Measurements from ENCODE around the gene HMGA1.

Gene HMGA1

DNA sequence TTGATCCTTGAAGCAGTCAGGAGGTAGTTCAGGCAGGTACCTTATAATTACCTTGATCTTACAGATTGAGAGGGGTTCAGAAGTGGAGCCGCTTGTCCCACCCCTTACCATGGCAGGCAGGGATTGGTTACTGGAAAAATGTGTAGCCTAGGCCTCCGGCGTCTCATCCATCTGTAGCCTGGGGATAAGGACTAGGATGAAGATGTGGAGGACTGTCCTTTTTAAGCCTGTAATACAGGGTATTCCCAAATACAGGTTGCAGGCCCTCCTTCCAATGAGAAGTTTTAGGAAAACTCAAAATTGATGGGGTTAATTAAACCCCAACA, 2.8 kb downstream of the HMGA1 start:
- TF ChIP-seq FOXP2 (optimal IDR thresholded peaks at IDR 0.05; ENCODE audit: borderline replicate concordance, extremely low read depth, extremely low read length, insufficient read depth) = no peak
- no peak for TF ChIP-seq TAF1 (IDR thresholded peaks at IDR 0.05; ENCODE audit: borderline replicate concordance, insufficient read depth, low read length)
- TF ChIP-seq, protein P1, sequence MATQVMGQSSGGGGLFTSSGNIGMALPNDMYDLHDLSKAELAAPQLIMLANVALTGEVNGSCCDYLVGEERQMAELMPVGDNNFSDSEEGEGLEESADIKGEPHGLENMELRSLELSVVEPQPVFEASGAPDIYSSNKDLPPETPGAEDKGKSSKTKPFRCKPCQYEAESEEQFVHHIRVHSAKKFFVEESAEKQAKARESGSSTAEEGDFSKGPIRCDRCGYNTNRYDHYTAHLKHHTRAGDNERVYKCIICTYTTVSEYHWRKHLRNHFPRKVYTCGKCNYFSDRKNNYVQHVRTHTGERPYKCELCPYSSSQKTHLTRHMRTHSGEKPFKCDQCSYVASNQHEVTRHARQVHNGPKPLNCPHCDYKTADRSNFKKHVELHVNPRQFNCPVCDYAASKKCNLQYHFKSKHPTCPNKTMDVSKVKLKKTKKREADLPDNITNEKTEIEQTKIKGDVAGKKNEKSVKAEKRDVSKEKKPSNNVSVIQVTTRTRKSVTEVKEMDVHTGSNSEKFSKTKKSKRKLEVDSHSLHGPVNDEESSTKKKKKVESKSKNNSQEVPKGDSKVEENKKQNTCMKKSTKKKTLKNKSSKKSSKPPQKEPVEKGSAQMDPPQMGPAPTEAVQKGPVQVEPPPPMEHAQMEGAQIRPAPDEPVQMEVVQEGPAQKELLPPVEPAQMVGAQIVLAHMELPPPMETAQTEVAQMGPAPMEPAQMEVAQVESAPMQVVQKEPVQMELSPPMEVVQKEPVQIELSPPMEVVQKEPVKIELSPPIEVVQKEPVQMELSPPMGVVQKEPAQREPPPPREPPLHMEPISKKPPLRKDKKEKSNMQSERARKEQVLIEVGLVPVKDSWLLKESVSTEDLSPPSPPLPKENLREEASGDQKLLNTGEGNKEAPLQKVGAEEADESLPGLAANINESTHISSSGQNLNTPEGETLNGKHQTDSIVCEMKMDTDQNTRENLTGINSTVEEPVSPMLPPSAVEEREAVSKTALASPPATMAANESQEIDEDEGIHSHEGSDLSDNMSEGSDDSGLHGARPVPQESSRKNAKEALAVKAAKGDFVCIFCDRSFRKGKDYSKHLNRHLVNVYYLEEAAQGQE (IDR thresholded peaks at IDR 0.05; ENCODE audit: insufficient read depth in 1 of 2, low read depth in 2 of 2, low read length in 2 of 2) = no peak
- TF ChIP-seq SIN3A (IDR thresholded peaks at IDR 0.05; ENCODE audit: borderline replicate concordance, insufficient read depth, low read length) = no peak
- no peak for TF ChIP-seq POLR2AphosphoS5 (IDR thresholded peaks at IDR 0.05; ENCODE audit: low read depth, low read length)

DNA sequence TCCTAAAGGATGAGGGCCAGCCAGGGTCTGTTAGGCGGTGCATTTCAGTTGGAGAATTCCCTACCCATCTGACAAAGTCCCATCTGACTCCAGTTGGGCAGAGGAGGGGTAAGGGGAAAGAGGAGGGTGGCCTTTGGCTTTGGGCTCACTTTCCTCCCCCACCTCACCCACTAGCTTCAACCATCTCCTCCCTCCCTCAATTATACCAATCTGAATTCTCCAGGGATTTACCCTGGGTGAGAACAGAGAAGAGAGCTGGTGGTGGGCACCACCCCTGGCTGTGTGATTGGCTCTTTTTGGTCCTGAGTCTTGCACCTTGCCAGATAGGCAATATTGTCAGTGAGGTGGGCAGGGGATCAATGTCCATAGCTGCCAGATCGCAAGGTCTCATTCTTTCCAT, 3.2 kb downstream of the HMGA1 start:
- TF ChIP-seq SIN3A (IDR thresholded peaks at IDR 0.05; ENCODE audit: borderline replicate concordance, insufficient read depth, low read length) (no peak), FOXP2 (optimal IDR thresholded peaks at IDR 0.05; ENCODE audit: borderline replicate concordance, extremely low read depth, extremely low read length, insufficient read depth) (no peak), POLR2AphosphoS5 (IDR thresholded peaks at IDR 0.05; ENCODE audit: low read depth, low read length) (no peak), TAF1 (IDR thresholded peaks at IDR 0.05; ENCODE audit: borderline replicate concordance, insufficient read depth, low read length) (no peak)
- TF ChIP-seq, protein P1 (IDR thresholded peaks at IDR 0.05; ENCODE audit: insufficient read depth in 1 of 2, low read depth in 2 of 2, low read length in 2 of 2) = no peak

DNA sequence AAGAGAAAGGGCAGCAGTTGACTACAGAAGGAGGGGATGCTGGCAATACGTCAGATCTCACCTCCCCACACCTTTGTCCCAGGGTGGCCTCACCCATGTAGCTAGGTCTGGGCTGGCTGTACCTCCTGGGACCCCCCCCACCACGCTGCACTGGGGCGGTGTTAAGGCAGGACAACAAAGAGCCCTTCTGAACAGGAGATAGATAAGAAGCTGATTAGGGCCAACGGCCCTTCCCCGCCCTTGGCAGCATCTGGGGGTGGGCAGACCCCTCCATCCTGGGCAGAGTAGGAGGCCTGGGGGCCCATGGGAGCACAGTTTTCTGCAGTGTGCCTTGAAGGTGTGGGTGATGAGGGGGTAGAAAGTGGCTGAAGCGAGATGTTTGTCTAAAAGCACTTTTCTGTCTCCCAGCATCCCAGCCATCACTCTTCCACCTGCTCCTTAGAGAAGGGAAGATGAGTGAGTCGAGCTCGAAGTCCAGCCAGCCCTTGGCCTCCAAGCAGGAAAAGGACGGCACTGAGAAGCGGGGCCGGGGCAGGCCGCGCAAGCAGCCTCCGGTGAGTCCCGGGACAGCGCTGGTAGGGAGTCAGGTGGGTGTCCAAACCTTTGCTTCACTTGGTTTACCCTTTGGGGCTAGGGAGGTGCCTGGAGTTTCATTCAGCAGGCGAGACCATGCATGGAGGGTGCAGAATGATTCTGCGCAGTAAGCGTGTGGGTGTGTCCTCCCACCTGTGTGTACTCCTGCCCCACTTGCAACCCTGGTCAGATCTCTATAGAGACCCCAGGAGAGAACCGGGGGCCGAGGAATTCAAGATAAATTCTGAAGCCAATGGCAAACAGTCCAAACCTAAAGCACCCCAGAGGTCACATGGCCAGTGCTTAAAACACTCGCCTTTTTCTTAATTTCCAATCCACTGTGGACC, 3.9 kb downstream of the HMGA1 start:
- no peak for TF ChIP-seq FOXP2 (optimal IDR thresholded peaks at IDR 0.05; ENCODE audit: borderline replicate concordance, extremely low read depth, extremely low read length, insufficient read depth)
- TF ChIP-seq SIN3A (IDR thresholded peaks at IDR 0.05; ENCODE audit: borderline replicate concordance, insufficient read depth, low read length) = no peak
- TF ChIP-seq, protein P1 (IDR thresholded peaks at IDR 0.05; ENCODE audit: insufficient read depth in 1 of 2, low read depth in 2 of 2, low read length in 2 of 2) = no peak
- no peak for TF ChIP-seq POLR2AphosphoS5 (IDR thresholded peaks at IDR 0.05; ENCODE audit: low read depth, low read length)
- no peak for TF ChIP-seq TAF1 (IDR thresholded peaks at IDR 0.05; ENCODE audit: borderline replicate concordance, insufficient read depth, low read length)

DNA sequence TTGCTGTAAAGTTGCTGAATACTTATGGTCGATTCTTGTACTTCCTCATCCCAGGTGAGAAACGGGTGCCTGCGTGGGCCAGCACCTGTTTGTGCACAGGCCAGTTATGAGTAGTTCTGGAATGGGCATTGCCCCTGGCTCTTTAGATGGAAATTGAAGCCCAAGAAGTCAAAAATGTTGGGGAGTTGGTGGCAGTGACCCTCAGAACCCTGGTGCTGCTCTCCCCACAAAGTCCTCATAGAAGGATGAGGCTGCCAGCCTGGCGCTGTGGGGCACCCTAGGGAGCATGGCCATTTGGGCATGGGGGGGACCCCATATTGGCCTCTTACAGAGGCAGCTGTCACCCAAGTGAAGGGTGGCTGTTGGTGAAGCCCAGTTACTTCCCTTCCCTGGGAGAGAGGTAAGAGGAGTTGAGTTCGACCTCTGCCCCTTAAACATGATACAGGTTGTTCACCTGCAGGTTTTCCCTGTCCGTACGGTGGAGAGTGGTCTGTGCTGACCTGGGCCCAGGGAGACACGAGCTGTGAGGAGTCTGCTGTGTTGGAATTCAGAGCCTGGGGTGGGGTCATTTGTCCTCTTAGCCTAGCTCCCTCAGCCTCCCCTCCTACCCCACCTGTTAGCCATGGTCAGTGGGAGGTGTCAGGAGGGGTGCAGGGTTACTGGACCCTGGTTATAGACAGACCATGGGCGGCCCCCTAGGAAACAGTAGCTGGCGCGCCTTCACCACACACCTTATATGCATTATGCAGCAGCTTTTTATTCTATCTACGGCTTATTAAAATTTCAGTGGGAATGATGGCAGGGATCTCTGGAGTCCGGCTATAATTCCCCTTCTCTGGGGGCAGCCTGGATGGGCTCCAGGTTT, 4.9 kb downstream of the HMGA1 start:
- TF ChIP-seq, protein P1 (IDR thresholded peaks at IDR 0.05; ENCODE audit: insufficient read depth in 1 of 2, low read depth in 2 of 2, low read length in 2 of 2) = no peak
- TF ChIP-seq TAF1 (IDR thresholded peaks at IDR 0.05; ENCODE audit: borderline replicate concordance, insufficient read depth, low read length) (no peak), SIN3A (IDR thresholded peaks at IDR 0.05; ENCODE audit: borderline replicate concordance, insufficient read depth, low read length) (no peak), FOXP2 (optimal IDR thresholded peaks at IDR 0.05; ENCODE audit: borderline replicate concordance, extremely low read depth, extremely low read length, insufficient read depth) (no peak), POLR2AphosphoS5 (IDR thresholded peaks at IDR 0.05; ENCODE audit: low read depth, low read length) (no peak)

Measured in PFSK-1 (cell line).